Measurements from ENCODE around the gene GMEB2. TPM values are rescaled to one million over a fixed set of nuclear protein-coding genes. Genes with fewer than 3 reads are reported as not detected.

The GMEB2 gene
- total RNA-seq, 1 donor from 2014 or later, result 11.3 TPM

DNA sequence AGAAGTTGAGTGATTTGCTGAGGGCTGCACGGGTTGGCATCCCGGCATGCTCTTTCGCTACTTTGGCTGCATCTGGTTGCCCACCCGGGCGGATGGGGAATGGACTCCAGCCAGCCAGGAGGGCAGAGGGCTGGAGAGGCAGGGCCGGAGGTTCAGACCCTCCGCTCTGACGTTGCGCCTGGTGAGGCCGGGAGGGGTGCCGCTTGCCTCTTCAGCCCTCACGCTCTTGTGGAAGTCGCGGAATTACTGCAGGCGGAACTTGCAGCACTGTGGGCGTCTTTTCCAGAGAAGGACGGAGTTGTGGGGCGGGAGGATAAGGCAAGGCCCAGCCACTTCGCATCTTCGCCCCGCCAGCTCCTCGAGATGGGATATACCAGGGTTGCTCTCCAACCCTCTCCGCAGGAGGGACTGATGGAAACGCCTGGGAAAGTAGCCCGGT is 31.9 kb upstream of the GMEB2 start:
- DNase-seq (peak; percentile 76), ATAC-seq (peak; percentile 50)
- H3K4me3 ChIP-seq, result peak overlapping the region; percentile 92
- peaks cover 16% of the 10 kb centered on the region for H3K4me1 ChIP-seq
- H3K27ac ChIP-seq, result peak overlapping the region; percentile 89
- H3K36me3 ChIP-seq, result peaks cover 25% of the 10 kb centered on the region
- intact Hi-C loops (cut with DNase I), result no loop called here
- TF ChIP-seq, protein P1, sequence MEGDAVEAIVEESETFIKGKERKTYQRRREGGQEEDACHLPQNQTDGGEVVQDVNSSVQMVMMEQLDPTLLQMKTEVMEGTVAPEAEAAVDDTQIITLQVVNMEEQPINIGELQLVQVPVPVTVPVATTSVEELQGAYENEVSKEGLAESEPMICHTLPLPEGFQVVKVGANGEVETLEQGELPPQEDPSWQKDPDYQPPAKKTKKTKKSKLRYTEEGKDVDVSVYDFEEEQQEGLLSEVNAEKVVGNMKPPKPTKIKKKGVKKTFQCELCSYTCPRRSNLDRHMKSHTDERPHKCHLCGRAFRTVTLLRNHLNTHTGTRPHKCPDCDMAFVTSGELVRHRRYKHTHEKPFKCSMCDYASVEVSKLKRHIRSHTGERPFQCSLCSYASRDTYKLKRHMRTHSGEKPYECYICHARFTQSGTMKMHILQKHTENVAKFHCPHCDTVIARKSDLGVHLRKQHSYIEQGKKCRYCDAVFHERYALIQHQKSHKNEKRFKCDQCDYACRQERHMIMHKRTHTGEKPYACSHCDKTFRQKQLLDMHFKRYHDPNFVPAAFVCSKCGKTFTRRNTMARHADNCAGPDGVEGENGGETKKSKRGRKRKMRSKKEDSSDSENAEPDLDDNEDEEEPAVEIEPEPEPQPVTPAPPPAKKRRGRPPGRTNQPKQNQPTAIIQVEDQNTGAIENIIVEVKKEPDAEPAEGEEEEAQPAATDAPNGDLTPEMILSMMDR (IDR thresholded peaks at IDR 0.05), result no peak
- no peaks in the 10 kb centered on the region for H3K9me3 ChIP-seq
- no peaks in the 10 kb centered on the region for H3K27me3 ChIP-seq

DNA sequence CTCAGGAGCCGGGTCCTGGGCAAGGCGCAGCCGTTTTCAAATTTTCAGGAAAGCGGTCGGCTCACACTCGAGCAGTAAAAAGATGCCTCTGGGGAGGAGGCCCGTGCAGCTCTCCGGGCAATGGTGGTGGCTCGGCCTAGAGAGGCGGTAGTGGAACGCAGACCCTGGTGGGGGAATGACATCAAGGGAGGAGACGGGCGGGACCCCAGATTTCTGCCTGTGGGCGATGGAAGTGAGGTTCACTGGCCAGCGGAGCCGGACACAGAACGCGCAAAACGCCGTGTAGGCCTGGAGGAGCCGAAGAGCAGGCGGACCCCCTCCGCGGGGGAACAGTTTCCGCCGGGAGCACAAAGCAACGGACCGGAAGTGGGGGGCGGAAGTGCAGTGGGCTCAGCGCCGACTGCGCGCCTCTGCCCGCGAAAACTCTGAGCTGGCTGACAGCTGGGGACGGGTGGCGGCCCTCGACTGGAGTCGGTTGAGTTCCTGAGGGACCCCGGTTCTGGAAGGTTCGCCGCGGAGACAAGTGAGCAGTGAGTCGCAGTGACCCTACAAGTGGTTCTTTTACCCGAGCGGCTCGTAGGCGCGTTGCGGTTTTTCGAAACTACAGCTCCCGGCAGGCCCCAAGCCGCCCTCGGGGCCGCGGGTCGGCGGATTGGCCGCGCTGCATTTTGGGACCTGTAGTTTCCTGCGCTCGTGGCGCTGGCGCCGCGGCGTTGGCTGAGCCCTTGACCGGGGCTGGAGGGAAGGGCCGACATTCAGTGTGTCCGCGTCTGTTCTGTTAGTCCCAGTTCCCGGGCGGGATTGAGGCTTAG is 31.2 kb upstream of the GMEB2 start, which contains the start of gene RTEL1:
RTEL1 (plus strand) TSS at position 376 of the 812 bp plus-strand sequence. CDS start 1,091 bp downstream, outside the sequence.
- no peaks in the 10 kb centered on the region for H3K27me3 ChIP-seq
- intact Hi-C loops (cut with DNase I), result no loop called here
- peaks cover 18% of the 10 kb centered on the region for H3K4me1 ChIP-seq
- ATAC-seq (peak; percentile 95), DNase-seq (peak; percentile 96)
- TF ChIP-seq, protein P1 (IDR thresholded peaks at IDR 0.05), result no peak
- peak within 1 kb of the TSS; percentile 92 for H3K4me3 ChIP-seq
- peak within 1 kb of the TSS; percentile 89 for H3K27ac ChIP-seq
- H3K9me3 ChIP-seq, result no peaks in the 10 kb centered on the region
- H3K36me3 ChIP-seq, result peaks cover 22% of the 10 kb centered on the region

DNA sequence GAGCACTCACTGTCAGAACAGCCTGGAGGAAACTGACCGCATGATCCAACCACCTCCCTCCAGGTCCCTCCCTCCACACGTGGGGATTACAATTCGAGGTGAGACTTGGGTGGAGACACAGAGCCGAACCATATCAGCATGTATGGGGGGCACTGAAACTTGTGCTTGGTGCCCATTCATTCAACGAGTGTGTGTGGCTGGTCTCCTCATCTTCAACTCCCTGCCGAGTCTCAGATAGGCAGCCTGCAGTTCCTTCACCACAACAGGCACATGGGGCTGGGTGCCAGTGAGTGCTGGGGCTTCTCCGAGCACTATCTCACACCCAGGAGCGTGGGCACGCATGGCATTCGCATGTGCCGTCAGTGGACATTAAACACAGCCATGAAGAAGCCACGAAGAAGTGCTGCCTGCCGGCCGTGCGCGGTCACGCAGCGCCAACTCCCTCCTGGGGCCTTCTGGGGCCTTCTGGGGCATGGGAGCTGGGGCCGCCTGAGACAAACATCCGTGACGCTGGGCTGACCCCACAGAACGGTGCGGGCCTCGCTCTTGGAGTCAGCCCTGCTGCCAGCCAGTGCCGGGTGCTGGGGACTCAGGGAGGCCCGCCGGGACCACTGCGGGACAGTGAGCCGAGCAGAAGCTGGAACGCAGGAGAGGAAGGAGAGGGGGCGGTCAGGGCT is 30.5 kb upstream of the GMEB2 start:
- no peak for ATAC-seq
- Histone ChIP-seq H3K4me3 (peak overlapping the region; percentile 92), H3K27ac (peak overlapping the region; percentile 89), H3K9me3 (no peaks in the 10 kb centered on the region), H3K36me3 (peaks cover 15% of the 10 kb centered on the region), H3K27me3 (no peaks in the 10 kb centered on the region), H3K4me1 (peaks cover 18% of the 10 kb centered on the region)
- TF ChIP-seq, protein P1 (IDR thresholded peaks at IDR 0.05), result no peak
- intact Hi-C loops (cut with DNase I), result no loop called here
- DNase-seq, result no peak

DNA sequence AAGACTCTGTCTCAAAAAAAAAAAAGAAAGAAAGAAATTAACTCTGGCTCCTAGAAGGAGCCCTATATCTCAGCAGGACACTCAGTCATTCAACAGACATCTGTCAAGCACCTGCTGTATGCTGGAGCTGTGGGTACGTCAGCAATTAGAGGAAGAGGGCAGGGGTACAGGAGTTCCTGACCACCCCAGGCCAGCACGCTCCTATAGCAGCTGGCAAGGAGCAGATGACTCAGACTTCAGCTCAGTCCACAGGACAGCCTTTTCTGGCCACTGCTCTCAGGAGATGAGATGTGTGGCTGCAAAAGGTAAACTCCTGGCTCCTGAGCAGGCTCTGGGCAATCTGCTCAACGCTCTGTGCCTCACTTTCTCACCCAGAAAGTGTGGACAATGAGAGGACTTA is 29.6 kb upstream of the GMEB2 start:
- Histone ChIP-seq H3K36me3 (peaks cover 6% of the 10 kb centered on the region), H3K4me1 (peaks cover 25% of the 10 kb centered on the region), H3K27me3 (no peaks in the 10 kb centered on the region), H3K27ac (no peak overlapping the region), H3K4me3 (no peak overlapping the region), H3K9me3 (no peaks in the 10 kb centered on the region)
- ATAC-seq, result no peak
- TF ChIP-seq, protein P1 (IDR thresholded peaks at IDR 0.05), result no peak
- intact Hi-C loops (cut with DNase I), result no loop called here
- DNase-seq, result no peak

DNA sequence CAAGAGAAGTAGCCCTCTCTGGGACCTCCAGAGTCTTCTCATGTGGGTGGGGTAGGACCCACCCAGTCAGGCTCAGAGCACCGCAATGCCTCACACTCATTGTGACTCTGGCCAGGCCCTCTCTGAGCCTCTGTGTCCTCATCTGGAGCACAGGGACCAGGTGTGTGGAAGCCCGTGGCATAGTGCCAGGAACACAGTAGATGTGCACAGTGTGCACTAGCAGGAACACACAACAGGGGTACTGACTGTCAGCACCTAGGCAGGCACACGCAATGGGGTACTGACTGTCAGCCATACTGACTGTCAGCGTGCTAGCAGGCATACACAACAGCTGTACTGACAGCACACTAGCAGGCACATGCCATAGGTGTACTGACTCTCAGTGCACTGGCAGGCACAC is 28.3 kb upstream of the GMEB2 start:
- DNase-seq, result no peak

More for the DNA sequence above, 28.3 kb upstream of the GMEB2 start:
- Histone ChIP-seq H3K27me3 (no peaks in the 10 kb centered on the region), H3K27ac (no peak overlapping the region), H3K4me3 (no peak overlapping the region), H3K36me3 (no peaks in the 10 kb centered on the region), H3K9me3 (no peaks in the 10 kb centered on the region), H3K4me1 (peaks cover 28% of the 10 kb centered on the region)
- no peak for ATAC-seq
- TF ChIP-seq, protein P1 (IDR thresholded peaks at IDR 0.05), result no peak
- intact Hi-C loops (cut with DNase I), result no loop called here
